Mesendoderm (in vitro differentiated cells): ENCODE measurements around the gene KLHL29.
A peak's percentile ranks its signal among the peaks of the same experiment; 100 is the strongest.

Experiments
- DNase-seq: peaks from one replicate; pipeline ENCODE4 v3.0.0; 2013
- H2AK5ac ChIP-seq: 2 replicates; pipeline ENCODE4 v1.6.1; 2013; ENCODE audit warnings: low read length, inconsistent platforms
- H2BK120ac ChIP-seq: 2 replicates; pipeline ENCODE4 v1.6.1; 2013; ENCODE audit warnings: low read depth, mild to moderate bottlenecking, low read length, moderate library complexity, mixed read lengths
- H2BK15ac ChIP-seq: replicated peaks from 2 replicates; pipeline ENCODE4 v1.6.1; 2013; ENCODE audit warnings: low read depth, mild to moderate bottlenecking, moderate library complexity
- H2BK5ac ChIP-seq: 2 replicates; pipeline ENCODE4 v1.6.1; 2013; ENCODE audit warnings: low read length, inconsistent platforms
- H3K18ac ChIP-seq: 2 replicates; pipeline ENCODE4 v1.6.1; 2013; ENCODE audit warnings: mild to moderate bottlenecking, low read length, mixed read lengths
- H3K23ac ChIP-seq: one replicate; pipeline ENCODE4 v1.6.1; 2013; ENCODE audit warnings: low read length
- H3K27ac ChIP-seq: 2 replicates; pipeline ENCODE4 v1.5.1; 2013; ENCODE audit warnings: low read depth, mild to moderate bottlenecking, inconsistent platforms, low read length, moderate library complexity
- H3K27me3 ChIP-seq: 2 replicates; pipeline ENCODE4 v1.6.1; 2013; ENCODE audit warnings: low read length, control low read depth, mild to moderate bottlenecking, inconsistent platforms; ENCODE audit not compliant: insufficient read depth, poor library complexity
- H3K36me3 ChIP-seq: 2 replicates; pipeline ENCODE4 v1.6.1; 2013; ENCODE audit warnings: low read length, inconsistent platforms; ENCODE audit not compliant: control insufficient read depth, insufficient read depth
- H3K4ac ChIP-seq: one replicate; pipeline ENCODE4 v1.6.1; 2013; ENCODE audit warnings: low read depth, mild to moderate bottlenecking, low read length, moderate library complexity
- H3K4me1 ChIP-seq: 2 replicates; pipeline ENCODE4 v1.6.1; 2013; ENCODE audit warnings: low read depth, low read length, inconsistent platforms; ENCODE audit not compliant: control insufficient read depth
- H3K4me2 ChIP-seq: 2 replicates; pipeline ENCODE4 v1.6.1; 2013; ENCODE audit warnings: low read length
- H3K4me3 ChIP-seq: 2 replicates; pipeline ENCODE4 v1.5.1; 2013; ENCODE audit warnings: mild to moderate bottlenecking, low read length
- H3K56ac ChIP-seq: one replicate; pipeline ENCODE4 v1.6.1; 2013; ENCODE audit warnings: low read length
- H3K79me1 ChIP-seq: 2 replicates; pipeline ENCODE4 v1.6.1; 2013; ENCODE audit warnings: low read length, inconsistent platforms
- H3K79me2 ChIP-seq: 2 replicates; pipeline ENCODE4 v1.6.1; 2013; ENCODE audit warnings: mild to moderate bottlenecking, low read length; ENCODE audit not compliant: control insufficient read depth, insufficient read depth
- H3K9ac ChIP-seq: 2 replicates; pipeline ENCODE4 v1.6.1; 2013; ENCODE audit warnings: low read length, inconsistent platforms
- H4K5ac ChIP-seq: one replicate; pipeline ENCODE4 v1.6.1; 2013; ENCODE audit warnings: low read length
- H4K8ac ChIP-seq: one replicate; pipeline ENCODE4 v1.6.1; 2013; ENCODE audit warnings: low read depth, mild to moderate bottlenecking, control low read depth, low read length, moderate library complexity
- WGBS: extraction: QIAGEN DNeasy Blood & Tissue Kit; methylation state at CpG from one replicate; pipeline ENCODE4 v1.1.7; 2013; ENCODE audit warnings: low lambda C conversion rate, missing lambda C conversion rate; ENCODE audit not compliant: insufficient coverage; ENCODE audit errors: extremely low coverage; 5-methylcytosine and 5-hydroxymethylcytosine counted together

KLHL29 gene

GRCh38 chr2:23414871-23415270 lies 29.9 kb downstream of the KLHL29 start:
- Histone ChIP-seq H2BK5ac (no peak overlapping the region), H3K27ac (no peak overlapping the region), H4K5ac (no peak overlapping the region), H2BK15ac (no peak overlapping the region), H3K36me3 (no peaks in the 10 kb centered on the region), H3K18ac (no peak overlapping the region), H3K27me3 (no peaks in the 10 kb centered on the region), H3K4me1 (no peaks in the 10 kb centered on the region), H3K79me2 (no peaks in the 10 kb centered on the region), H4K8ac (no peak overlapping the region), H3K23ac (no peak overlapping the region), H3K4ac (no peak overlapping the region), H3K4me3 (no peak overlapping the region), H2BK120ac (no peak overlapping the region), H3K9ac (no peak overlapping the region), H2AK5ac (no peak overlapping the region), H3K56ac (no peak overlapping the region), H3K79me1 (no peaks in the 10 kb centered on the region), H3K4me2 (no peak overlapping the region)
- DNase-seq = peak; percentile 83
- WGBS = no CpG with 5 or more reads among the region's 4 CpGs

- H4K8ac ChIP-seq = no peak overlapping the region
- no peak overlapping the region for H2BK5ac ChIP-seq
- H3K18ac ChIP-seq = no peak overlapping the region
- no peaks in the 10 kb centered on the region for H3K36me3 ChIP-seq
- no peaks in the 10 kb centered on the region for H3K79me2 ChIP-seq
- no peak overlapping the region for H2BK120ac ChIP-seq
- no CpG with 5 or more reads among the region's 12 CpGs for WGBS
- no peak overlapping the region for H3K9ac ChIP-seq
- no peak overlapping the region for H3K4me2 ChIP-seq
- no peak overlapping the region for H3K23ac ChIP-seq
- no peak overlapping the region for H3K56ac ChIP-seq
- no peak overlapping the region for H3K4ac ChIP-seq
- no peaks in the 10 kb centered on the region for H3K4me1 ChIP-seq
- no peak overlapping the region for H3K27ac ChIP-seq
- H2AK5ac ChIP-seq = no peak overlapping the region
- H2BK15ac ChIP-seq = no peak overlapping the region
- no peaks in the 10 kb centered on the region for H3K27me3 ChIP-seq
- H4K5ac ChIP-seq = no peak overlapping the region
- no peak overlapping the region for H3K4me3 ChIP-seq
- no peak for DNase-seq
- no peaks in the 10 kb centered on the region for H3K79me1 ChIP-seq
Measured at GRCh38 chr2:23417310-23417709, 32.3 kb downstream of the KLHL29 start.

DNA sequence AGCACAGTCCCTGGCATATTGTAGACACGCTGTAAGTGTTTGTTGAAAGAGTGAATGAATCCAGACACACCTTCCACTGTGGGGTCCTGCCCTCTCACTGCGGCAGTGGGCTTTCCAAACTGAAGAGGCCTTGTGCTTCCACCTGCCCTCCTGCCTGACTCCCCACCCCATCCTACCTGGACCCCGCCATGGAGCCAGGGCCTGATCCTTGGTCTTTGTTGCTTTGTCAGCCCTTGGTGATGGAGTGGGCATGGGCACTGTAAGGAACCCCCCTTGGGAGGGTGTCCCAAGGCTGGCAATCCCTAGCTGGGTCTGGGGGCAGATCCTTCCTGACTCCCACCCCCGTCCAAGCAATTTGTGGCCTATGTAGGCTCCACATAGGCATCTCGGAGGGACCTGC lies 33.1 kb downstream of the KLHL29 start:
- Histone ChIP-seq H3K56ac (no peak overlapping the region), H2BK5ac (no peak overlapping the region), H3K4ac (no peak overlapping the region), H2BK120ac (no peak overlapping the region), H3K36me3 (no peaks in the 10 kb centered on the region), H4K5ac (no peak overlapping the region), H3K79me1 (no peaks in the 10 kb centered on the region), H3K23ac (no peak overlapping the region), H3K4me2 (no peak overlapping the region), H2AK5ac (no peak overlapping the region), H4K8ac (no peak overlapping the region), H3K18ac (no peak overlapping the region), H2BK15ac (no peak overlapping the region), H3K27me3 (no peaks in the 10 kb centered on the region), H3K27ac (no peak overlapping the region), H3K79me2 (no peaks in the 10 kb centered on the region), H3K4me1 (no peaks in the 10 kb centered on the region), H3K9ac (no peak overlapping the region), H3K4me3 (no peak overlapping the region)
- DNase-seq = no peak
- WGBS = no CpG with 5 or more reads among the region's 5 CpGs

DNA sequence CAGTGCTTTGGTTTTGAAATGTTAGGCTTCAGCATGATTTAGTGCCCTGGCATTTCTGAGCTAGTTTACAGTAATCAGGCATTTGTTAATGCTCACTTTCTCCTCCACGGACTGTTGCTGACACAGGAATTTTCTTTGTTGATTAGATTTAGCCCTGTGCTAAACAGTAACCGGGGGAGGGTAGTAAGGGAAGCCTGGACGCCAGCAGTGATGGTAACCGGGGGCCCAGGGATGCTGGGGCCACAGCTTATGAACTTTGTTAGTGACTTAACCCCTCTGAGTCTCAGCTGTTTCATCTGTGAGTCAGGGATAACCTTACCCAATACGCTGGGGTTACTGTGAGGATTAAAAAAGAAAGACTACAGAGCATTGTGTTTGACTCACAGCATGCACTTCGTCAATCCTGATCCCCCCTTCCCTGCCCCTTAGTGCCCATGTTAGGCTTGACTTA lies 33.5 kb downstream of the KLHL29 start:
- H3K4me3 ChIP-seq = no peak overlapping the region
- no peak overlapping the region for H2AK5ac ChIP-seq
- no peak overlapping the region for H3K18ac ChIP-seq
- H3K27me3 ChIP-seq = no peaks in the 10 kb centered on the region
- no peak overlapping the region for H4K5ac ChIP-seq
- H3K23ac ChIP-seq = no peak overlapping the region
- H3K4me1 ChIP-seq = no peaks in the 10 kb centered on the region
- no CpG with 5 or more reads among the region's 6 CpGs for WGBS
- DNase-seq = no peak
- no peak overlapping the region for H3K9ac ChIP-seq
- H4K8ac ChIP-seq = no peak overlapping the region
- H3K4ac ChIP-seq = no peak overlapping the region
- H3K79me2 ChIP-seq = no peaks in the 10 kb centered on the region
- H3K27ac ChIP-seq = no peak overlapping the region
- no peaks in the 10 kb centered on the region for H3K79me1 ChIP-seq
- H2BK15ac ChIP-seq = no peak overlapping the region
- no peak overlapping the region for H3K56ac ChIP-seq
- H3K4me2 ChIP-seq = no peak overlapping the region
- no peaks in the 10 kb centered on the region for H3K36me3 ChIP-seq
- H2BK120ac ChIP-seq = no peak overlapping the region
- no peak overlapping the region for H2BK5ac ChIP-seq

DNA sequence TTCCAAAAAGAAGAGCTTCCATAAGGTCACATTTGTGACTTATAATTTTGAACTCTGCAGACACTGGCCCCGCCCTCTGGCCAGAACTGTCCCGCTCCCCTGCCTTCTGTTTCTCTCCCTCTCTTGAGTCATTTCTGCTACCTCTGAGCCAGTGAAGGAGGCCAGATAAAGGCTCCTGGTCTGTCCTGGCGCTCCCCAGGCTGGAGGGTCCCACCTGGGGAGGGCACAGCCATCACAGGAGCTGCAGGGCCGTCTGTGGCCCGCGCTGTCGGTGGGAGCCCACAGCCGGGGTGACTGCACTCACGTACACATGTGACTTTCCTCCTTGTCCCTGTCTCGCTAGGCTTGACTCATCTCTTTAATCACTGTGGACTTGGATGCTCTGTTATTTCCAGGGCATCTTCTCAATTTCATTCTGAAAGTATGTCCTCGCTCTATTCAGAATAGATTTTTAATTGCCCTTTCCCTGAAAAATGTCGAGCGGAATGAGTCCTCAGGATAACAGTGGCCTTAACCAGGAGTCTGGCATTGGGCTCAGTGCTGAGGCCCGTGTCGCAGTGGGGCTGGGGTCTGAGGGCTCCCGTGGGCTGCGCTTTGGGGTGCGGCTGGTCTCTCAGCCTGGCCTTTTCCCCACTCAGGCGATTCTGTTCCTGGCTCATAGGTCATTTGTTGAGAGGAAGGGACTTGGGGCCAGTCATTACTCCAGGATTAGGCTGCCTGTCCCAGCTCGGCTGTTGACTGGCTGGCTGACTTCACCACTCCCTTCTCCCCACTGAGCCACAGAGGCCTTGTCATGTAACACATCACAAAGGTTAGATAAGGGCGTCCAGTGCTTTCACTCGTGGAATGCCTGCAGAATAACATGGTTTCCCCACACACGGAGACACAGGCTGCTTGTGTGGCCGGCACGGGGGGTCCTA lies 34.5 kb downstream of the KLHL29 start:
- H3K27me3 ChIP-seq = no peaks in the 10 kb centered on the region
- H3K79me2 ChIP-seq = no peaks in the 10 kb centered on the region
- no peaks in the 10 kb centered on the region for H3K79me1 ChIP-seq
- no peak overlapping the region for H3K4ac ChIP-seq
- H2BK5ac ChIP-seq = no peak overlapping the region
- no peak overlapping the region for H3K23ac ChIP-seq
- no peak overlapping the region for H3K56ac ChIP-seq
- no peak overlapping the region for H4K5ac ChIP-seq
- no peak overlapping the region for H4K8ac ChIP-seq
- no peak overlapping the region for H3K4me2 ChIP-seq
- H2BK120ac ChIP-seq = no peak overlapping the region
- no peak for DNase-seq
- H3K9ac ChIP-seq = no peak overlapping the region
- H3K18ac ChIP-seq = no peak overlapping the region
- WGBS = no CpG with 5 or more reads among the region's 25 CpGs
- H3K27ac ChIP-seq = no peak overlapping the region
- H3K36me3 ChIP-seq = no peaks in the 10 kb centered on the region
- no peak overlapping the region for H2AK5ac ChIP-seq
- no peaks in the 10 kb centered on the region for H3K4me1 ChIP-seq
- H2BK15ac ChIP-seq = no peak overlapping the region
- no peak overlapping the region for H3K4me3 ChIP-seq
